Lower lobe of right lung (tissue), 2 donors: ENCODE results near the gene NAA20. TPM values are rescaled to one million over a fixed set of nuclear protein-coding genes. Genes with fewer than 3 reads are reported as not detected.
A peak's percentile ranks its signal among the peaks of the same experiment; 100 is the strongest.

Experiments used
- ATAC-seq, 2 donors: fragments of 200-7000 bp; cut with Tn5 transposase; one replicate each; pipeline ENCODE4 v1.9.1; 2020 to 2022; ENCODE audit warnings: mild to moderate bottlenecking in 2 of 2, moderate library complexity in 2 of 2
- DNase-seq: peaks from one replicate; pipeline ENCODE4 v3.0.0-alpha.2; 2020
- H3K27ac ChIP-seq: fragments of 200-600 bp; one replicate; pipeline ENCODE4 v1.8.0; 2022
- H3K27me3 ChIP-seq: fragments of 200-600 bp; one replicate; pipeline ENCODE4 v1.8.0; 2022; ENCODE audit warnings: low read depth
- H3K36me3 ChIP-seq: fragments of 200-600 bp; one replicate; pipeline ENCODE4 v1.8.0; 2022; ENCODE audit warnings: mild to moderate bottlenecking
- H3K4me1 ChIP-seq: fragments of 200-600 bp; one replicate; pipeline ENCODE4 v1.8.0; 2022
- H3K4me3 ChIP-seq: fragments of 200-600 bp; one replicate; pipeline ENCODE4 v1.8.0; 2022; ENCODE audit warnings: mild to moderate bottlenecking
- H3K9me3 ChIP-seq: fragments of 200-600 bp; one replicate; pipeline ENCODE4 v1.8.0; 2022
- CTCF ChIP-seq: fragments of 200-600 bp; IDR thresholded peaks from one replicate; pipeline ENCODE4 v1.8.0; 2022; ENCODE audit warnings: antibody characterized with exemption, mild to moderate bottlenecking
- intact Hi-C: fragments of 100-400 bp; cut with DNase I; formaldehyde crosslinking; loops from one replicate; pipeline ENCODE4 v1.11.0; 2022
- total RNA-seq: library from RNA; stranded (reverse); fragmentation: NEBNext Ultra II Directional; extraction: Animal tissue kit (Norgen Biotek cat#: 25700); gene quantifications from one replicate; pipeline ENCODE4 v1.2.1, GENCODE V29; 2021
- donor health status: DM: no; HTN: yes; CAD: no; lungs with severe emphysema.

Gene NAA20
- total RNA-seq, 1 donor from 2014 or later: 69.8 TPM

GRCh38 chr20:19975436-19975799, 41.7 kb upstream of the NAA20 start:
- H3K4me3 ChIP-seq: peak overlapping the region; percentile 66
- TF ChIP-seq CTCF: no peak
- no peaks in the 10 kb centered on the region for H3K9me3 ChIP-seq
- intact Hi-C loops: loop anchor here (10.0 kb wide), 1 partner anchor 191 kb away; no protein-coding TSS in a partner anchor
- ATAC-seq (peak; percentile 26 to 40), DNase-seq (peak; percentile 52)
- H3K27me3 ChIP-seq: no peaks in the 10 kb centered on the region
- H3K4me1 ChIP-seq: peaks cover 94% of the 10 kb centered on the region
- H3K27ac ChIP-seq: peak overlapping the region; percentile 89
- peaks cover 36% of the 10 kb centered on the region for H3K36me3 ChIP-seq

GRCh38 chr20:19975901-19976300, 41.3 kb upstream of the NAA20 start:
- Histone ChIP-seq H3K4me1 (peaks cover 97% of the 10 kb centered on the region), H3K27ac (peak overlapping the region; percentile 89), H3K9me3 (no peaks in the 10 kb centered on the region), H3K4me3 (peak overlapping the region; percentile 66), H3K36me3 (peaks cover 31% of the 10 kb centered on the region), H3K27me3 (no peaks in the 10 kb centered on the region)
- DNase-seq (no peak), ATAC-seq (no peak)
- no peak for TF ChIP-seq CTCF
- intact Hi-C loops: loop anchor here (10.0 kb wide), 1 partner anchor 191 kb away; no protein-coding TSS in a partner anchor

GRCh38 chr20:19976595-19977372, 40.4 kb upstream of the NAA20 start:
- no peak for TF ChIP-seq CTCF
- peak overlapping the region; percentile 89 for H3K27ac ChIP-seq
- H3K4me1 ChIP-seq: peaks cover 97% of the 10 kb centered on the region
- intact Hi-C loops: loop anchor here (10.0 kb wide), 1 partner anchor 192 kb away; no protein-coding TSS in a partner anchor
- H3K36me3 ChIP-seq: peaks cover 23% of the 10 kb centered on the region
- DNase-seq (peak; percentile 83), ATAC-seq (peak; percentile 81)
- H3K9me3 ChIP-seq: no peaks in the 10 kb centered on the region
- H3K27me3 ChIP-seq: no peaks in the 10 kb centered on the region
- peak overlapping the region; percentile 66 for H3K4me3 ChIP-seq

GRCh38 chr20:19977373-19977770, 39.8 kb upstream of the NAA20 start:
- intact Hi-C loops: loop anchor here (10.0 kb wide), 1 partner anchor 193 kb away; no protein-coding TSS in a partner anchor
- Histone ChIP-seq H3K9me3 (no peaks in the 10 kb centered on the region), H3K27ac (peak overlapping the region; percentile 89), H3K36me3 (peaks cover 23% of the 10 kb centered on the region), H3K4me1 (peaks cover 95% of the 10 kb centered on the region), H3K27me3 (no peaks in the 10 kb centered on the region), H3K4me3 (peak overlapping the region; percentile 66)
- peak in 1 of 2 donors; percentile 11 for ATAC-seq
- TF ChIP-seq CTCF: no peak
- DNase-seq: no peak

GRCh38 chr20:19978511-19979210, 38.5 kb upstream of the NAA20 start:
- DNase-seq (no peak), ATAC-seq (no peak)
- no peaks in the 10 kb centered on the region for H3K27me3 ChIP-seq
- peak overlapping the region; percentile 89 for H3K27ac ChIP-seq
- peaks cover 90% of the 10 kb centered on the region for H3K4me1 ChIP-seq
- no peaks in the 10 kb centered on the region for H3K9me3 ChIP-seq
- TF ChIP-seq CTCF: no peak
- H3K36me3 ChIP-seq: peaks cover 21% of the 10 kb centered on the region
- intact Hi-C loops: loop anchor here (10.0 kb wide), 1 partner anchor 194 kb away; no protein-coding TSS in a partner anchor
- peak overlapping the region; percentile 66 for H3K4me3 ChIP-seq
